ENCODE measurements around the gene NLRP12. TPM values are rescaled to one million over a fixed set of nuclear protein-coding genes. Genes with fewer than 3 reads are reported as not detected.

The NLRP12 gene
- total and polyA plus RNA-seq, 5 experiments from 2014 or later: 0.21 TPM; not detected in 4

GRCh38 chr19:53828531-53828930, 4.4 kb upstream of the NLRP12 start:
- H3K27me3 Mint-ChIP-seq: peaks cover 31 to 66% (median 45%) of the 10 kb centered on the region in 5 donors
- H3K9me3 Mint-ChIP-seq: no peaks in the 10 kb centered on the region
- H3K36me3 Mint-ChIP-seq: no peaks in the 10 kb centered on the region
- H3K4me3 Mint-ChIP-seq: no peak overlapping the region
- POLR2A ChIA-PET: no interaction called here
- H3K27ac Mint-ChIP-seq: no peak overlapping the region
- DNase-seq (no peak), ATAC-seq (no peak)
- H3K4me1 Mint-ChIP-seq: peaks cover 0 to 6% (median 4%) of the 10 kb centered on the region in 4 donors

GRCh38 chr19:53826876-53827275, 2.8 kb upstream of the NLRP12 start:
- DNase-seq (no peak), ATAC-seq (no peak)
- Mint-ChIP-seq H3K27me3 (peaks cover 18 to 58% (median 32%) of the 10 kb centered on the region in 5 donors), H3K27ac (no peak overlapping the region), H3K4me3 (no peak overlapping the region), H3K36me3 (no peaks in the 10 kb centered on the region), H3K9me3 (no peaks in the 10 kb centered on the region), H3K4me1 (peaks cover 0 to 6% (median under 1%) of the 10 kb centered on the region in 4 donors)
- POLR2A ChIA-PET: no interaction called here

GRCh38 chr19:53823380-53824120, 564 bp downstream of the NLRP12 start:
- H3K9me3 Mint-ChIP-seq: no peaks in the 10 kb centered on the region
- DNase-seq (no peak), ATAC-seq (no peak)
- H3K4me1 Mint-ChIP-seq: peaks cover 0 to 6% (median under 1%) of the 10 kb centered on the region in 4 donors
- no peak overlapping the region for H3K27ac Mint-ChIP-seq
- peak overlapping the region in 1 of 10 donors; percentile 70 for H3K4me3 Mint-ChIP-seq
- POLR2A ChIA-PET: interaction anchor here (0.6 kb wide), 1 partner anchor 149 kb away, joined by 4 read pairs; no protein-coding TSS in a partner anchor
- no peaks in the 10 kb centered on the region for H3K36me3 Mint-ChIP-seq
- H3K27me3 Mint-ChIP-seq: peaks cover 11 to 47% (median 22%) of the 10 kb centered on the region in 5 donors

GRCh38 chr19:53819861-53820260, 4.3 kb downstream of the NLRP12 start:
- DNase-seq (no peak), ATAC-seq (no peak)
- no peaks in the 10 kb centered on the region for H3K9me3 Mint-ChIP-seq
- no peak overlapping the region for H3K27ac Mint-ChIP-seq
- peaks cover 0 to 6% (median 0%) of the 10 kb centered on the region in 4 donors for H3K4me1 Mint-ChIP-seq
- H3K27me3 Mint-ChIP-seq: peaks cover 11 to 26% (median 18%) of the 10 kb centered on the region in 5 donors
- H3K4me3 Mint-ChIP-seq: no peak overlapping the region
- no peaks in the 10 kb centered on the region for H3K36me3 Mint-ChIP-seq
- POLR2A ChIA-PET: no interaction called here

- no peak overlapping the region for H3K27ac Mint-ChIP-seq
- ATAC-seq (no peak), DNase-seq (no peak)
- H3K4me1 Mint-ChIP-seq: peaks cover 0 to under 1% (median 0%) of the 10 kb centered on the region in 4 donors
- H3K4me3 Mint-ChIP-seq: no peak overlapping the region
- no peaks in the 10 kb centered on the region for H3K36me3 Mint-ChIP-seq
- POLR2A ChIA-PET: no interaction called here
- no peaks in the 10 kb centered on the region for H3K9me3 Mint-ChIP-seq
- H3K27me3 Mint-ChIP-seq: peaks cover 5 to 15% (median 9%) of the 10 kb centered on the region in 5 donors
Observed at GRCh38 chr19:53818756-53819155, 5.4 kb downstream of the NLRP12 start.

- H3K4me1 Mint-ChIP-seq: no peaks in the 10 kb centered on the region
- no peak overlapping the region for H3K4me3 Mint-ChIP-seq
- DNase-seq: no peak
- POLR2A ChIA-PET: no interaction called here
- H3K27ac Mint-ChIP-seq: no peak overlapping the region
- no peak for ATAC-seq
- H3K36me3 Mint-ChIP-seq: no peaks in the 10 kb centered on the region
- peaks cover 0 to 7% (median 0%) of the 10 kb centered on the region in 5 donors for H3K27me3 Mint-ChIP-seq
- no peaks in the 10 kb centered on the region for H3K9me3 Mint-ChIP-seq
Observed at GRCh38 chr19:53813996-53814395, 10.1 kb downstream of the NLRP12 start.

- POLR2A ChIA-PET: no interaction called here
- Mint-ChIP-seq H3K27ac (peak overlapping the region in 1 of 10 donors; percentile 31), H3K4me3 (no peak overlapping the region), H3K9me3 (no peaks in the 10 kb centered on the region), H3K36me3 (no peaks in the 10 kb centered on the region), H3K27me3 (peaks cover 0 to 7% (median 0%) of the 10 kb centered on the region in 5 donors), H3K4me1 (no peaks in the 10 kb centered on the region)
- no peak for ATAC-seq
- no peak for DNase-seq
Observed at GRCh38 chr19:53812335-53812734, 11.8 kb downstream of the NLRP12 start.

GRCh38 chr19:53810891-53811290, 13.2 kb downstream of the NLRP12 start:
- Mint-ChIP-seq H3K27me3 (peaks cover 0 to 4% (median 0%) of the 10 kb centered on the region in 5 donors), H3K4me1 (no peaks in the 10 kb centered on the region), H3K36me3 (no peaks in the 10 kb centered on the region), H3K9me3 (no peaks in the 10 kb centered on the region), H3K4me3 (no peak overlapping the region), H3K27ac (no peak overlapping the region)
- no peak for DNase-seq
- no peak for ATAC-seq
- POLR2A ChIA-PET: no interaction called here

- H3K4me1 Mint-ChIP-seq: no peaks in the 10 kb centered on the region
Observed at GRCh38 chr19:53810187-53810546, 13.9 kb downstream of the NLRP12 start.

GRCh38 chr19:53809518-53810186, 14.5 kb downstream of the NLRP12 start:
- Mint-ChIP-seq H3K27ac (no peak overlapping the region), H3K27me3 (peaks cover 0 to 5% (median 0%) of the 10 kb centered on the region in 5 donors), H3K36me3 (no peaks in the 10 kb centered on the region), H3K4me1 (no peaks in the 10 kb centered on the region), H3K9me3 (no peaks in the 10 kb centered on the region), H3K4me3 (no peak overlapping the region)
- ATAC-seq (no peak), DNase-seq (no peak)
- POLR2A ChIA-PET: interaction anchor here (0.6 kb wide), 1 partner anchor 384 kb away, joined by 6 read pairs; no protein-coding TSS in a partner anchor

More at GRCh38 chr19:53810187-53810546, 13.9 kb downstream of the NLRP12 start:
- POLR2A ChIA-PET: no interaction called here
- Mint-ChIP-seq H3K27me3 (peaks cover 0 to 4% (median 0%) of the 10 kb centered on the region in 5 donors), H3K4me3 (no peak overlapping the region), H3K36me3 (no peaks in the 10 kb centered on the region), H3K9me3 (no peaks in the 10 kb centered on the region), H3K27ac (no peak overlapping the region)
- ATAC-seq (no peak), DNase-seq (no peak)

- Mint-ChIP-seq H3K27me3 (peaks cover 0 to 6% (median 0%) of the 10 kb centered on the region in 5 donors), H3K4me1 (no peaks in the 10 kb centered on the region), H3K27ac (no peak overlapping the region), H3K36me3 (no peaks in the 10 kb centered on the region), H3K9me3 (no peaks in the 10 kb centered on the region), H3K4me3 (no peak overlapping the region)
- POLR2A ChIA-PET: no interaction called here
- ATAC-seq: no peak
- no peak for DNase-seq
Observed at GRCh38 chr19:53808710-53809125, 15.4 kb downstream of the NLRP12 start.

GRCh38 chr19:53801257-53801656, 22.9 kb downstream of the NLRP12 start:
- peaks cover 0 to 9% (median 0%) of the 10 kb centered on the region in 5 donors for H3K27me3 Mint-ChIP-seq
- DNase-seq (no peak), ATAC-seq (no peak)
- H3K27ac Mint-ChIP-seq: no peak overlapping the region
- POLR2A ChIA-PET: no interaction called here
- H3K36me3 Mint-ChIP-seq: no peaks in the 10 kb centered on the region
- H3K9me3 Mint-ChIP-seq: no peaks in the 10 kb centered on the region
- no peak overlapping the region for H3K4me3 Mint-ChIP-seq
- no peaks in the 10 kb centered on the region for H3K4me1 Mint-ChIP-seq

- Mint-ChIP-seq H3K36me3 (no peaks in the 10 kb centered on the region), H3K9me3 (no peaks in the 10 kb centered on the region), H3K4me3 (no peak overlapping the region), H3K27ac (no peak overlapping the region), H3K4me1 (peaks cover 0 to 3% (median 0%) of the 10 kb centered on the region in 4 donors), H3K27me3 (peaks cover 0 to 9% (median 0%) of the 10 kb centered on the region in 5 donors)
- ATAC-seq (no peak), DNase-seq (no peak)
- POLR2A ChIA-PET: no interaction called here
Observed at GRCh38 chr19:53795019-53795418, 29.1 kb downstream of the NLRP12 start.

Data from naive thymus-derived CD8-positive, alpha-beta T cell (primary cell).